IPS DF 6.9 (cell line): Measurements from ENCODE around the gene EPB41L3.

Experiments used
- DNase-seq: peaks from one replicate; pipeline ENCODE4 v3.0.0-alpha.2; 2013; ENCODE audit warnings: low read depth, low spot score
- H3K27ac ChIP-seq: one replicate; pipeline ENCODE4 v1.5.1; 2013; ENCODE audit warnings: low read length, control low read depth
- H3K27me3 ChIP-seq: 2 replicates; pipeline ENCODE4 v1.6.1; 2013; ENCODE audit warnings: mild to moderate bottlenecking, low read length; ENCODE audit not compliant: control insufficient read depth, insufficient read depth
- H3K36me3 ChIP-seq: 2 replicates; pipeline ENCODE4 v1.6.1; 2013; ENCODE audit warnings: low read length; ENCODE audit not compliant: control insufficient read depth, insufficient read depth
- H3K4me1 ChIP-seq: 2 replicates; pipeline ENCODE4 v1.6.1; 2013; ENCODE audit warnings: low read length; ENCODE audit not compliant: control insufficient read depth, insufficient read depth
- H3K4me3 ChIP-seq: 2 replicates; pipeline ENCODE4 v1.5.1; 2013; ENCODE audit warnings: mild to moderate bottlenecking, low read length
- H3K9me3 ChIP-seq: 2 replicates; pipeline ENCODE4 v1.6.1; 2013; ENCODE audit warnings: low read length, inconsistent platforms; ENCODE audit not compliant: control insufficient read depth, insufficient read depth
- WGBS: extraction: QIAGEN DNeasy Blood & Tissue Kit; methylation state at CpG from one replicate; pipeline ENCODE4 v1.1.7; 2013; ENCODE audit warnings: mixed read lengths, missing lambda C conversion rate; ENCODE audit not compliant: insufficient read length, insufficient coverage; 5-methylcytosine and 5-hydroxymethylcytosine counted together

Gene EPB41L3

DNA sequence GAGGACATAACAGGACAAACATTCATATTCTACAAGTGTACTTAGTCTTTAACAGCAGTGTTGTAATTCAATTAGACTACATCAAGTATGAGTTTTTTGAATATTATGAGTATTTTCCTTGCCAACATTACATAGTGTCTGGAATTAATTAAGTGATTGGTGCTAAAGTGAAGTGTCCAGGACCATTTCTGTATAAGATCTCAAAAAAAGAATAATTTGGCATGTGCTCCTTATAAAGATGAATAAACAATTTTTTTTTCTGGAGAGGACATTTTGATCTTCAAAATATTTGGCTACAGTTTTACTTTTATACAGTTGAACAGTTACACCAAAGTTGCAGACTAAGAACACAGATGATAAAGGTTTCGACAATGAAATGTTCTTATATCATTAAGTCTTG lies 15.1 kb upstream of the EPB41L3 start:
- Histone ChIP-seq H3K4me3 (no peak overlapping the region), H3K36me3 (no peaks in the 10 kb centered on the region), H3K9me3 (no peaks in the 10 kb centered on the region), H3K27ac (no peak overlapping the region), H3K27me3 (no peaks in the 10 kb centered on the region), H3K4me1 (no peaks in the 10 kb centered on the region)
- DNase-seq, result no peak
- no CpG with 5 or more reads among the region's 1 CpG for WGBS

DNA sequence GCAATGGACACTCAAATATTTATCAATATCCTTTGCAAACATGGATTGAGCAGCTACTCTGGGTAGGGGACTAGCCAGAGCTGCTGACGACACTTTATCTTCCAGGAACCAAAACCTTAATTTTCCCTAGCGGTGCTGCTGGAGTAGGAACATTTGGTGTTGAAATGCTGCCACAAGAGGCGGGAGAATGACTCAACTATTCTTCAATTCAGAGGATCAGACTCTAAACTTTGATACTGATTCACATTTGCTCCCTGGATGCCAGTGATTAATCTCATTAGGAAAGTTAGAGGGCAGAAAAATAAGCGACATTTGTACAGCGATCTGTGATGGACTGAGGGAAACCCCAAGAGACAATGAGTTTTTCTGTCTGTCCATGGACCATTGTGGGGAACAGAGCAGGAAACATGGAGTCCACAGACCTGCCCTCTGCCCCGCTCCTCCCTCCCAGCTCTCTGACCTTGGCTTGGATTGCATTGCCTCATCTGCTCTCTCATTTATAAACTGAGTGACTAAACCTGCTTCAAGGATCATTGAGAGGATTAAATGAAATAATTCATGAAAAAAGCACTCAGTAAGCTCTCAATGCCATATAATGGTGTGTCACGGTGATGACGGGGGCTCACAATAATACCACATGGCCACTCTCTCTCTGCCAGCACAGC lies 12.6 kb upstream of the EPB41L3 start:
- no CpG with 5 or more reads among the region's 8 CpGs for whole genome bisulfite sequencing
- H3K27me3 ChIP-seq, result no peaks in the 10 kb centered on the region
- H3K4me1 ChIP-seq, result no peaks in the 10 kb centered on the region
- no peaks in the 10 kb centered on the region for H3K9me3 ChIP-seq
- no peaks in the 10 kb centered on the region for H3K36me3 ChIP-seq
- no peak for DNase-seq
- no peak overlapping the region for H3K27ac ChIP-seq
- H3K4me3 ChIP-seq, result no peak overlapping the region

DNA sequence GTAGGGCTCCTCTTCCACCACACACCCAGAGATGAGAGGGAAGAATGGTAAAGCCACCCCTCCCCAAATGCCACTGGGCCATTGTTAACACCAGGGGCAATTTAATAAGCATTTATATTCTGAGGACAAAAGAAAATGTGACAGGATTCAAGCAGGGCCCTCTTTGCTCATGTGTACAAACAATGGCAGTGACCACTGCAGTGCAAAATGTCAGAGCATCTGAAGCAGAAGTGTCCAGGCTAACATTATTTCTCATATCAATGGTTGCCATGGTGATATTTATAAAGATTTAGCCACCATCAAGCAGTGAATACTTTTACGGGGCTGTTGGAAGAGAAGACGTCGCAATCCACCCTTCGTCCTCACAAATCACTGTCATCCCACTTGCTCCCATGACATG lies 10.8 kb upstream of the EPB41L3 start:
- no peak overlapping the region for H3K27ac ChIP-seq
- WGBS, result no CpG with 5 or more reads among the region's 4 CpGs

DNA sequence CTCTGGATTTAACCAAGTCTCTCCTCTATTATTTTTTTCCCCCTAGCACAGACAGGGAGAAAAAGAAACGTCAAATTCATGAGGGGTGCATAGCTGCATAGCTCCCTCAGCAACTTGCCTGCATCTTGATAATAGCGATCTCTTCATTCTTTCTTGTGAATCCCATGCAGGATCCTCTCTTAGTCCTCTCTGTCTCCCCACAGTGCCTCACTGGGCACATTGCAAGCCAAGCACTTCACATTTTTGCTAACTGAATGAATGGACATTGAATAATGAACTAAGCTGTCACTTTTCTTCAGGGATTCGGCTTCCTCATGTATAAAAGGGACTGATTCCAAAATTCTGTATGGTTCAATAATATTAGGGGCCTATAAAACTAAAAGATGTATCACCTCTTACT lies 2.9 kb upstream of the EPB41L3 start:
- H3K27me3 ChIP-seq, result no peaks in the 10 kb centered on the region
- H3K36me3 ChIP-seq, result no peaks in the 10 kb centered on the region
- H3K27ac ChIP-seq, result no peak overlapping the region
- DNase-seq, result no peak
- H3K4me3 ChIP-seq, result no peak overlapping the region
- H3K9me3 ChIP-seq, result no peaks in the 10 kb centered on the region
- no CpG with 5 or more reads among the region's 3 CpGs for WGBS
- H3K4me1 ChIP-seq, result no peaks in the 10 kb centered on the region

More for the DNA sequence above, 10.8 kb upstream of the EPB41L3 start:
- DNase-seq, result no peak
- H3K4me3 ChIP-seq, result no peak overlapping the region
- H3K36me3 ChIP-seq, result no peaks in the 10 kb centered on the region
- H3K27me3 ChIP-seq, result no peaks in the 10 kb centered on the region
- no peaks in the 10 kb centered on the region for H3K9me3 ChIP-seq
- H3K4me1 ChIP-seq, result no peaks in the 10 kb centered on the region

DNA sequence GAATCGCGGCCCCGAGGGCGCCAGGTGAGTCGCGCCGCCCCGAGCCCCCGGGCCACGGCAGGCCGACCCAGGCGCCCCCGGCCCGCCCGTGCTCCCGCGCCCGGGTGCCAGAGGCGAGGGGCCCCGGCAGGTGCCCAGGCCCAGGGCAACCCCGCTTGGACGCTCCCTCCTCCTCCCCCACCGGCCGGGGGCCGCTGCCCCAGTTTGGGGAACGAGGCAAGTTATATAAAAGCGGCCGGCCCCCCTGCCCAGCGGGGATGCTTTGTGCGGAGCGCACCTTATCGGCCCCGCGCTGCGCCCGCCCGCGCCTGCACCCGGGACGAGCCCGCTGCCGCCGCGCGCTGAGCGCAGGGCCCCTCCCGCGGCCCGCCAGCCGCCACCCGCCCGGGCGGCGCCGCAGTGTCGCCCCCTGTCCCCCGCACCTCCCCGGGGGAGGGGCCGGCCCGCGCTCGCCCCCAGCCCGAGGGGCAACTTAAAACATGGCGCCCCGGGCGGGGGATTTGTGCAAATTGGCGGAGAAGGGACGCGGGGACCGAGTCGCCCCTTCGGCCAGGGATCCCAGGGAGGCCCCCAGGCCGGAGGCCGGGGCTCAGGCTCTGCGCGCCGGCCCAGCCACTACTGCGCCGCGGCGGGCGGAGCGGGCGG lies 639 bp downstream of the EPB41L3 start:
- WGBS, result no CpG with 5 or more reads among the region's 84 CpGs
- no peak for DNase-seq
- H3K27me3 ChIP-seq, result no peaks in the 10 kb centered on the region
- H3K9me3 ChIP-seq, result no peaks in the 10 kb centered on the region
- H3K4me3 ChIP-seq, result peak overlapping the region; percentile 83; the same call in 1 of the 2 replicates
- no peaks in the 10 kb centered on the region for H3K36me3 ChIP-seq
- H3K27ac ChIP-seq, result no peak overlapping the region
- H3K4me1 ChIP-seq, result no peaks in the 10 kb centered on the region

DNA sequence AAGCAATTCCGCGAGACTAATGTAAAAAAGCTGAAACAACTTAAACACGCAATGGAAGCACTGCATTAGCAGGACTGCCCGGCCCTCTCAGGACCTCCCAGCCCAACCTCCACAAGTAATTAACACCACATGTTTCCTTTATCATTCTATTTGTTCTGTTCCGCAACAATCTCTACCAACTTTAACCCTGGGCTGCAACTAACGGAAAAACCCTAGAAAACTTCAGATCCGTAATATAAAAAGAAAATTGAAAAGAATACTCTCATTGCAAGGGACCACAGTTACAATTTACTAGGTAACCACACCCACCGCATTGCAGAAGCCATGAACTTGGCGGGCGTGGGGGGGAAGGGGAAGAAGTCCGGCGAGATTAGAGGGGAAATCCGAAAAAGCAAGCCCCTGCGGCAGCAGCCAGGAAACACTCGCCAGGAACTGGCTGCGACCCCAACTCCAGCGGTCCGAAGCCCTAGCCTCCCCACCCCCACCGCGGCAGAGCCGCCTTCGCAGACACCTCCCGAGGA lies 1.2 kb downstream of the EPB41L3 start:
- Histone ChIP-seq H3K4me3 (peak overlapping the region; percentile 83; the same call in 1 of the 2 replicates), H3K27me3 (no peaks in the 10 kb centered on the region), H3K4me1 (no peaks in the 10 kb centered on the region), H3K36me3 (no peaks in the 10 kb centered on the region), H3K27ac (no peak overlapping the region), H3K9me3 (no peaks in the 10 kb centered on the region)
- DNase-seq, result no peak
- no CpG with 5 or more reads among the region's 23 CpGs for WGBS

DNA sequence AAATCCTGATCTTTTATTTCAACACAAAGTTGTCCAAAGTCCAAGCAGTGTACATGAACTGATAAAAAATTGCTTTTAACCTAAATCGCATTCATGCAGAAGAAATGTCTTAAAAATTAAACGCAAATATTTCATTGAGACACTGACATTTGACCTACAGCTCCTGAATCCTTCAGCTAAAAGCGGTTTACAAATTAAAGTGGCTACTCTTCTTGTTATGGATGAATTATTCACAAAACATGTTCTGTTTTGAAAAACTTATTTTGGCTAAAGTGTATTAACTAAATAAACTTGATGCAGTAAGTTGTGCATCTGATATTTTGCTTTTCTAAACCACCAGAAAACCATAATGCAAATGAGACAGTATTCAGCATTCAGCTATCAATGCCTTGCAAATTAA lies 2.2 kb downstream of the EPB41L3 start:
- no peak overlapping the region for H3K4me3 ChIP-seq
- no CpG with 5 or more reads among the region's 3 CpGs for WGBS
- no peak for DNase-seq

DNA sequence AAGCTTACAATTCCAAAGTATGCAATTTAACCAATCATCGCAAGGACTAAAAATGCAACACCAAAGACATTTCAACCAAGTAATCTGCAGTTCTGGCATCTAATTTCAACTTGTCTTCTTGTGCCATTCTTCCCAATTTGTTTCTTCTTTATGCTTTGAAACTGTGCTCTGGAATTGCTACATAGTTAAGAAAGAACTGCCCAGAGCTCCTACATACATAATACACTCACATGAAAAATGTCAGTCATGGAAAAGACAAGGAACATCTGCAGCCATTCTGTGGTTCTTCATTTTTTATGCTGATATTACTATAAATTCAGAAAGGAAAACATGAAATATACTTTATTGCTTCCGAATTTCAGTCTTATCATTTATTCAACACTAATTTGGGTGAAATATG lies 4.4 kb downstream of the EPB41L3 start:
- WGBS, result no CpG with 5 or more reads among the region's 2 CpGs
- Histone ChIP-seq H3K27me3 (no peaks in the 10 kb centered on the region), H3K4me3 (no peak overlapping the region), H3K27ac (no peak overlapping the region), H3K36me3 (no peaks in the 10 kb centered on the region), H3K4me1 (no peaks in the 10 kb centered on the region), H3K9me3 (no peaks in the 10 kb centered on the region)
- DNase-seq, result no peak

More for the DNA sequence above, 2.2 kb downstream of the EPB41L3 start:
- Histone ChIP-seq H3K4me1 (no peaks in the 10 kb centered on the region), H3K36me3 (no peaks in the 10 kb centered on the region), H3K27ac (no peak overlapping the region), H3K27me3 (no peaks in the 10 kb centered on the region), H3K9me3 (no peaks in the 10 kb centered on the region)

DNA sequence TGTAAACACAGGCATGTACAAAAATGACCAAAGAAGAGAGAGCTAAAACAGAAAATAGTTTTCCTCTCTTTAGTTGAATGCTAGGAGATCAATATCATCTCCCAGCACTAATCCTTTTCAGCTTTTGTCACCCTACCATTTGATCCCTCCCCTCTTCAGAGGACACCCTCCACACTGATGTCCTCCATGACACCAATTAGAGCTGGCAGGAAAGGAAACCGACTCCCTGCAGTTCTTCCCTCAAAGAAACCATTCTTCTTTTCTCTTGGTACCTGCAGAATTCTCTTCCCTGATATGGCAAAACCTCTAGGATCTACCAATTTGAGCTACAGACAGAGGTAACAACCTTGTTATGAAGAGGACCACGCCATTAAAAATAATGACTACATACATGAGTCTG lies 5.3 kb downstream of the EPB41L3 start:
- DNase-seq, result no peak

DNA sequence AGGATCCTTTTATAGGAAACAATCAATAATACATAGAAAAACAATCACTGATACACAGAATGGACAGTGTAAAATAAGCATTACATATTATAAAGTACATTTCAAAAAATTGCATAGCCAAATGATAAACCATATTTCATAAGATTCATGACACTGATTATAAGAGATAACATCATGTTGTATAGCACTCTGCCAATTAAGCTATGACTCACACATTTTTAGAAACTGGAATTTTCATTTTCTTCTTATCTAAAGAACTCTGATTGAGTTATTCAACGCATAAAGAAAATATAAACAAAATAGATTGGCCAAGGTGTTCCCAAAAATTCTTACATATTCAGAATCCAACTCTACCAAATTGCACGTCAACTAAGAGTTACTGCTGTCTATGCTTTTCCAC lies 5.9 kb downstream of the EPB41L3 start:
- WGBS, result no CpG with 5 or more reads among the region's 2 CpGs
- no peak overlapping the region for H3K4me3 ChIP-seq
- H3K27ac ChIP-seq, result no peak overlapping the region
- no peaks in the 10 kb centered on the region for H3K9me3 ChIP-seq
- H3K4me1 ChIP-seq, result no peaks in the 10 kb centered on the region
- DNase-seq, result no peak
- no peaks in the 10 kb centered on the region for H3K27me3 ChIP-seq
- no peaks in the 10 kb centered on the region for H3K36me3 ChIP-seq

More for the DNA sequence above, 5.3 kb downstream of the EPB41L3 start:
- no peaks in the 10 kb centered on the region for H3K9me3 ChIP-seq
- H3K4me1 ChIP-seq, result no peaks in the 10 kb centered on the region
- no peaks in the 10 kb centered on the region for H3K36me3 ChIP-seq
- H3K27ac ChIP-seq, result no peak overlapping the region
- no peak overlapping the region for H3K4me3 ChIP-seq
- WGBS, result no CpG with 5 or more reads among the region's 2 CpGs
- no peaks in the 10 kb centered on the region for H3K27me3 ChIP-seq
